ENCODE measurements around the gene FBXO36.
A peak's percentile ranks its signal among the peaks of the same experiment; 100 is the strongest.

- TF ChIP-seq CTCF (IDR thresholded peaks at IDR 0.05) (no peak), POLR2A (IDR thresholded peaks at IDR 0.05) (no peak), POLR2AphosphoS5 (IDR thresholded peaks at IDR 0.05) (peak in 1 of 4 donors; percentile 7), EP300 (IDR thresholded peaks at IDR 0.05) (no peak)
Measured at GRCh38 chr2:229921101-229921891, 1.0 kb upstream of the FBXO36 start.

All from sigmoid colon (tissue), 4 donors.